Endothelial cell of umbilical vein (primary cell): ENCODE measurements around the gene LRP2. TPM values are rescaled to one million over a fixed set of nuclear protein-coding genes. Genes with fewer than 3 reads are reported as not detected.
A peak's percentile ranks its signal among the peaks of the same experiment; 100 is the strongest.

Source experiments
- BruUV-seq: library from RNA; stranded (reverse); fragments of 400-500 nt; replicated peaks from 2 replicates; lab custom pipeline; 2021; lab: Mats Ljungman, UMichigan
- CTCF ChIA-PET: fragments of 300-600, 350-600 bp; sonication (Branson Sonifier 250); formaldehyde crosslinking; loops from one replicate; lab custom pipeline; 2021; ENCODE audit warnings: antibody characterized with exemption, inconsistent platforms; lab: Charles Lee
- POLR2A ChIA-PET: fragments of 300-600, 350-600 bp; sonication (Branson Sonifier 250); formaldehyde crosslinking; loops from one replicate; lab custom pipeline; 2021; ENCODE audit warnings: antibody characterized with exemption, inconsistent platforms; lab: Charles Lee
- DNase-seq: peaks from one replicate; pipeline ENCODE4 v3.0.0-alpha.2; 2011; ENCODE audit warnings: low read depth, low spot score
- FAIRE-seq: peaks from 2 replicates; lab custom pipeline; 2011; peaks lifted over from hg19 to GRCh38; lab: Jason Lieb, UNC
- H2AFZ ChIP-seq: 2 replicates; pipeline ENCODE4 v1.6.0; 2012; ENCODE audit warnings: low read depth, low read length, control low read depth, inconsistent platforms
- H3K27ac ChIP-seq: 2 replicates; pipeline ENCODE4 v1.5.1; 2011; ENCODE audit warnings: low read depth, mild to moderate bottlenecking, control low read depth, low read length, moderate library complexity; ENCODE audit not compliant: insufficient read depth
- H3K27me3 ChIP-seq, 2 experiments: 2 replicates each; pipeline versions ENCODE4 v1.6.0 to v1.6.1; 2011; ENCODE audit warnings: low read length in 2 of 2, mixed read lengths in 1 of 2; ENCODE audit not compliant: control insufficient read depth in 2 of 2, insufficient read depth in 2 of 2
- H3K36me3 ChIP-seq, 2 experiments: 2 replicates in 1 of 2; 3 replicates in 1 of 2; pipeline ENCODE4 v1.5.1; 2011; ENCODE audit warnings: low read length in 2 of 2, mild to moderate bottlenecking in 1 of 2, moderate library complexity in 1 of 2; ENCODE audit not compliant: control insufficient read depth in 2 of 2, insufficient read depth in 2 of 2; ENCODE audit errors: extremely low read depth in 1 of 2
- H3K4me1 ChIP-seq: 3 replicates; pipeline ENCODE4 v1.5.1; 2011; ENCODE audit warnings: mild to moderate bottlenecking, low read length; ENCODE audit not compliant: control insufficient read depth, insufficient read depth; ENCODE audit errors: extremely low read depth
- H3K4me2 ChIP-seq: 2 replicates; pipeline ENCODE4 v1.6.1; 2011; ENCODE audit warnings: low read length, control low read depth, mixed read lengths; ENCODE audit not compliant: insufficient read depth
- H3K4me3 ChIP-seq, 3 experiments: fragments of 200-600 bp in 1 of 3; sonication (generic), shearing (Covaris generic) in 1 of 3; replicated peaks in 1 of 3; 2 replicates each; pipeline ENCODE4 v1.5.1; 2011 to 2016; ENCODE audit warnings: control low read depth in 3 of 3, low read length in 3 of 3, mild to moderate bottlenecking in 2 of 3, inconsistent platforms in 1 of 3, low read depth in 1 of 3, moderate library complexity in 1 of 3; ENCODE audit not compliant: insufficient read depth in 1 of 3
- H3K79me2 ChIP-seq: 2 replicates; pipeline ENCODE4 v1.6.0; 2012; ENCODE audit warnings: low read length, inconsistent platforms; ENCODE audit not compliant: control insufficient read depth, insufficient read depth
- H3K9ac ChIP-seq: replicated peaks from 2 replicates; pipeline ENCODE3; 2011; ENCODE audit warnings: low read length, control low read depth; ENCODE audit not compliant: insufficient read depth; ENCODE audit errors: extremely low read depth
- H3K9me1 ChIP-seq: replicated peaks from 3 replicates; pipeline ENCODE4 v1.6.0; 2011; ENCODE audit warnings: mild to moderate bottlenecking, low read length; ENCODE audit not compliant: control insufficient read depth, insufficient read depth; ENCODE audit errors: extremely low read depth
- H3K9me3 ChIP-seq: replicated peaks from 2 replicates; pipeline ENCODE4 v1.5.1; 2012; ENCODE audit warnings: low read length, inconsistent platforms; ENCODE audit not compliant: control insufficient read depth, insufficient read depth
- H4K20me1 ChIP-seq: replicated peaks from 2 replicates; pipeline ENCODE3; 2011; ENCODE audit warnings: mild to moderate bottlenecking, low read length; ENCODE audit not compliant: control insufficient read depth, insufficient read depth; ENCODE audit errors: extremely low read depth
- EZH2 ChIP-seq: IDR thresholded peaks from 2 replicates; pipeline ENCODE4 v1.6.1; 2012; ENCODE audit warnings: borderline replicate concordance, low read depth, mild to moderate bottlenecking, moderate library complexity, low read length, inconsistent platforms; ENCODE audit not compliant: severe bottlenecking
- FOS ChIP-seq: IDR thresholded peaks from 2 replicates; pipeline ENCODE4 v1.6.1; 2011; ENCODE audit warnings: mild to moderate bottlenecking, low read length, moderate library complexity, borderline replicate concordance; ENCODE audit not compliant: insufficient read depth
- GATA2 ChIP-seq: IDR thresholded peaks from 2 replicates; pipeline ENCODE4 v1.7.0; 2011; ENCODE audit warnings: low read depth, mild to moderate bottlenecking, moderate library complexity, mixed read lengths, low read length; ENCODE audit not compliant: insufficient read length, insufficient read depth
- JUN ChIP-seq: IDR thresholded peaks from 2 replicates; pipeline ENCODE4 v1.6.1; 2011; ENCODE audit warnings: borderline replicate concordance, low read depth; ENCODE audit not compliant: insufficient read length, insufficient read depth
- MAX ChIP-seq: IDR thresholded peaks from 2 replicates; pipeline ENCODE4 v1.6.1; 2011; ENCODE audit not compliant: insufficient read depth, insufficient read length
- MYC ChIP-seq: IDR thresholded peaks from one replicate; pipeline ENCODE4 v1.6.1; 2011; ENCODE audit warnings: mild to moderate bottlenecking, low read depth, low read length
- POLR2A ChIP-seq: IDR thresholded peaks from 2 replicates; pipeline ENCODE4 v1.6.1; 2012; ENCODE audit warnings: low read depth, mild to moderate bottlenecking, control low read depth, low read length
- POLR2AphosphoS5 ChIP-seq: IDR thresholded peaks from 2 replicates; pipeline ENCODE4 v1.6.1; 2012; ENCODE audit warnings: low read depth, mild to moderate bottlenecking, control low read depth, low read length, moderate library complexity; ENCODE audit not compliant: insufficient read depth
- dilution Hi-C: fragments of 300-500 bp; cut with MboI; formaldehyde crosslinking; loops from one replicate; pipeline ENCODE4 v1.15.0; 2019; ENCODE audit warnings: low sequenced_read_pairs; ENCODE audit not compliant: extremely low pct_ligation_motif_present
- intact Hi-C: fragments of 100-400 bp; cut with micrococcal nuclease; formaldehyde crosslinking; loops from one replicate; pipeline ENCODE4 v1.10.0; 2022
- polyA plus RNA-seq, 4 experiments: library from polyadenylated mRNA; depleted of rRNA in 3 of 4; stranded (reverse) in 3 of 4; unstranded in 1 of 4; fragments of >200 nt; gene quantifications; 2 replicates each; pipeline versions ENCODE4 v1.2.1 to v1.2.3, GENCODE V29; 2011 to 2012; ENCODE audit warnings: missing spikeins in 1 of 4
- total RNA-seq: library from RNA; stranded (reverse); gene quantifications from 2 replicates; pipeline ENCODE4 v1.2.3, GENCODE V29; 2021
- TF ChIP-seq, protein P1 (sequence below), 2 donors: IDR thresholded peaks; 1 replicate in 1 of 2; 2 replicates in 1 of 2; pipeline ENCODE4 v1.5.1; 2011; ENCODE audit warnings: low read length in 2 of 2, mild to moderate bottlenecking in 2 of 2, moderate library complexity in 2 of 2, control low read depth in 1 of 2, inconsistent platforms in 1 of 2, low read depth in 1 of 2; ENCODE audit not compliant: insufficient read depth in 1 of 2; ENCODE audit errors: extremely low read depth in 1 of 2

The LRP2 gene
- total and polyA plus RNA-seq, 2 donors (not counting 3 experiments of a cell fraction or from before 2014, with no cell fraction given): not detected

- H3K4me2 ChIP-seq: peak overlapping the region; percentile 46
- no peaks in the 10 kb centered on the region for H3K9me1 ChIP-seq
- H3K9ac ChIP-seq: no peak overlapping the region
- H2AFZ ChIP-seq: peak overlapping the region; percentile 74
- ChIA-PET CTCF (interaction anchor here (0.6 to 9.0 kb wide), 16 partner anchors 9 to 338 kb away, joined by 3 to 217 read pairs (median 6); no protein-coding TSS in a partner anchor), POLR2A (interaction anchor here (0.9 kb wide), 1 partner anchor 29 kb away, joined by 3 read pairs; no protein-coding TSS in a partner anchor)
- peak; percentile 57 for DNase-seq
- H3K36me3 ChIP-seq: no peaks in the 10 kb centered on the region
- TF ChIP-seq POLR2AphosphoS5 (peak; percentile 40), POLR2A (no peak)
- H4K20me1 ChIP-seq: no peaks in the 10 kb centered on the region
- peak; percentile 89 for FAIRE-seq
- no peak overlapping the region for H3K4me3 ChIP-seq
- H3K27ac ChIP-seq: no peak overlapping the region
- intact Hi-C loops (loop anchor here (1.0 kb wide), 5 partner anchors 21 to 286 kb away; no protein-coding TSS in a partner anchor), dilution Hi-C loops (no loop called here)
- no peaks in the 10 kb centered on the region for H3K27me3 ChIP-seq
- H3K9me3 ChIP-seq: no peaks in the 10 kb centered on the region
- H3K4me1 ChIP-seq: peaks cover 11% of the 10 kb centered on the region
- BruUV-seq: no TSS peak
- no peaks in the 10 kb centered on the region for H3K79me2 ChIP-seq
Measured at GRCh38 chr2:169110916-169111315, 251.4 kb downstream of the LRP2 start.

GRCh38 chr2:169110419-169110818 is 251.9 kb downstream of the LRP2 start:
- ChIA-PET POLR2A (interaction anchor here (0.9 kb wide), 1 partner anchor 30 kb away, joined by 3 read pairs; no protein-coding TSS in a partner anchor), CTCF (interaction anchor here (0.7 to 9.0 kb wide), 33 partner anchors 9 to 767 kb away, joined by 3 to 217 read pairs (median 6); no protein-coding TSS in a partner anchor)
- Histone ChIP-seq H3K4me1 (peaks cover 11% of the 10 kb centered on the region), H3K4me2 (peak overlapping the region; percentile 46), H3K4me3 (no peak overlapping the region), H3K9ac (no peak overlapping the region), H3K79me2 (no peaks in the 10 kb centered on the region), H3K27me3 (no peaks in the 10 kb centered on the region), H3K27ac (no peak overlapping the region), H3K9me3 (no peaks in the 10 kb centered on the region), H3K36me3 (no peaks in the 10 kb centered on the region), H4K20me1 (no peaks in the 10 kb centered on the region), H3K9me1 (no peaks in the 10 kb centered on the region), H2AFZ (peak overlapping the region; percentile 74)
- dilution Hi-C loops (no loop called here), intact Hi-C loops (loop anchor here (1.0 kb wide), 5 partner anchors 22 to 287 kb away; no protein-coding TSS in a partner anchor)
- BruUV-seq: no TSS peak
- FAIRE-seq: no peak
- DNase-seq: no peak
- TF ChIP-seq EZH2 (no peak), MYC (no peak), MAX (no peak), FOS (no peak), JUN (no peak), POLR2A (no peak), GATA2 (no peak), POLR2AphosphoS5 (no peak)
- TF ChIP-seq, protein P1, sequence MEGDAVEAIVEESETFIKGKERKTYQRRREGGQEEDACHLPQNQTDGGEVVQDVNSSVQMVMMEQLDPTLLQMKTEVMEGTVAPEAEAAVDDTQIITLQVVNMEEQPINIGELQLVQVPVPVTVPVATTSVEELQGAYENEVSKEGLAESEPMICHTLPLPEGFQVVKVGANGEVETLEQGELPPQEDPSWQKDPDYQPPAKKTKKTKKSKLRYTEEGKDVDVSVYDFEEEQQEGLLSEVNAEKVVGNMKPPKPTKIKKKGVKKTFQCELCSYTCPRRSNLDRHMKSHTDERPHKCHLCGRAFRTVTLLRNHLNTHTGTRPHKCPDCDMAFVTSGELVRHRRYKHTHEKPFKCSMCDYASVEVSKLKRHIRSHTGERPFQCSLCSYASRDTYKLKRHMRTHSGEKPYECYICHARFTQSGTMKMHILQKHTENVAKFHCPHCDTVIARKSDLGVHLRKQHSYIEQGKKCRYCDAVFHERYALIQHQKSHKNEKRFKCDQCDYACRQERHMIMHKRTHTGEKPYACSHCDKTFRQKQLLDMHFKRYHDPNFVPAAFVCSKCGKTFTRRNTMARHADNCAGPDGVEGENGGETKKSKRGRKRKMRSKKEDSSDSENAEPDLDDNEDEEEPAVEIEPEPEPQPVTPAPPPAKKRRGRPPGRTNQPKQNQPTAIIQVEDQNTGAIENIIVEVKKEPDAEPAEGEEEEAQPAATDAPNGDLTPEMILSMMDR (IDR thresholded peaks at IDR 0.05; ENCODE audit: extremely low read depth in 1 of 2, insufficient read depth in 1 of 2, low read depth in 1 of 2, low read length in 2 of 2): no peak
